Gastroesophageal sphincter (tissue), 3 donors: ENCODE results near the gene CARD14.

ENCODE experiments used
- CTCF ChIP-seq, 4 experiments: fragments of 200-600 bp in 2 of 4; fragments of 450-650 bp in 2 of 4; sonication (generic) in 1 of 4; IDR thresholded peaks; one replicate each; pipeline ENCODE4 v1.5.1; 2017 to 2019; ENCODE audit warnings: antibody characterized with exemption in 4 of 4, mild to moderate bottlenecking in 2 of 4, moderate library complexity in 2 of 4
- EP300 ChIP-seq: sonication (generic); formaldehyde crosslinking; IDR thresholded peaks from one replicate; pipeline ENCODE4 v1.6.1; 2017; ENCODE audit warnings: antibody characterized with exemption, mild to moderate bottlenecking
- POLR2A ChIP-seq, 2 donors: fragments of 450-650 bp; IDR thresholded peaks; one replicate each; pipeline ENCODE4 v1.6.1; 2017; ENCODE audit warnings: antibody characterized with exemption in 2 of 2, mild to moderate bottlenecking in 2 of 2, moderate library complexity in 1 of 2
- POLR2AphosphoS5 ChIP-seq: sonication (generic); formaldehyde crosslinking; IDR thresholded peaks from one replicate; pipeline ENCODE4 v1.6.1; 2017; ENCODE audit warnings: antibody characterized with exemption

- TF ChIP-seq POLR2A (IDR thresholded peaks at IDR 0.05), result no peak
- TF ChIP-seq CTCF (IDR thresholded peaks at IDR 0.05), result no peak
- no peak for TF ChIP-seq POLR2AphosphoS5
- no peak for TF ChIP-seq EP300
Measured at GRCh38 chr17:80142929-80143328, 26.9 kb upstream of the CARD14 start.
